HEK293T (cell line): ENCODE data around the gene APOL4.
"Not testable (repeated sequence)": the region's sequence is repeated elsewhere in the genome, so short reads cannot be mapped to it uniquely, and the experiment has no call there.

Experiments used
- CTCF ChIA-PET: fragments of 350-600 bp; formaldehyde crosslinking; extraction: SDS; loops from one replicate; lab custom pipeline; 2021; ENCODE audit warnings: antibody characterized with exemption, inconsistent platforms; lab: Yijun Ruan, JAX
- POLR2A ChIA-PET: fragments of 350-600 bp; formaldehyde crosslinking; extraction: SDS; loops from one replicate; lab custom pipeline; 2020; ENCODE audit warnings: antibody characterized with exemption, inconsistent platforms; lab: Yijun Ruan, JAX
- DNase-seq: peaks from one replicate; pipeline ENCODE4 v3.0.0; 2012; ENCODE audit warnings: mixed read lengths; ENCODE audit errors: extremely low spot score
- ARNT ChIP-seq: fragments of 450-650 bp; IDR thresholded peaks from 2 replicates; pipeline ENCODE4 v1.6.1; 2017; ENCODE audit warnings: mild to moderate bottlenecking
- BHLHE40 ChIP-seq: fragments of 450-650 bp; IDR thresholded peaks from 2 replicates; pipeline ENCODE4 v1.6.1; 2016; ENCODE audit warnings: mild to moderate bottlenecking, moderate library complexity, borderline replicate concordance
- CTBP1 ChIP-seq: fragments of 450-650 bp; IDR thresholded peaks from 2 replicates; pipeline ENCODE4 v1.6.1; 2016; ENCODE audit warnings: borderline replicate concordance
- ELF4 ChIP-seq: fragments of 450-650 bp; IDR thresholded peaks from 2 replicates; pipeline ENCODE4 v1.6.1; 2017; ENCODE audit warnings: antibody characterized with exemption
- FOXA1 ChIP-seq: fragments of 450-650 bp; IDR thresholded peaks from 2 replicates; pipeline ENCODE4 v1.6.1; 2016; ENCODE audit warnings: mild to moderate bottlenecking
- FOXK2 ChIP-seq: fragments of 450-650 bp; IDR thresholded peaks from 2 replicates; pipeline ENCODE4 v1.6.1; 2016; ENCODE audit warnings: mild to moderate bottlenecking
- FOXM1 ChIP-seq: fragments of 450-650 bp; IDR thresholded peaks from 2 replicates; pipeline ENCODE4 v1.6.1; 2017; ENCODE audit warnings: mild to moderate bottlenecking, borderline replicate concordance
- HDGF ChIP-seq: fragments of 450-650 bp; IDR thresholded peaks from 2 replicates; pipeline ENCODE4 v1.6.1; 2017; ENCODE audit warnings: antibody characterized with exemption, borderline replicate concordance
- L3MBTL2 ChIP-seq: fragments of 450-650 bp; conservative IDR thresholded peaks from 2 replicates; pipeline ENCODE4 v1.6.1; 2016; ENCODE audit warnings: mild to moderate bottlenecking
- LEF1 ChIP-seq: fragments of 450-650 bp; IDR thresholded peaks from 2 replicates; pipeline ENCODE4 v1.6.1; 2017; ENCODE audit warnings: mild to moderate bottlenecking, borderline replicate concordance
- NFRKB ChIP-seq: fragments of 450-650 bp; IDR thresholded peaks from 2 replicates; pipeline ENCODE4 v1.6.1; 2016; ENCODE audit warnings: mild to moderate bottlenecking, moderate library complexity
- SP1 ChIP-seq: fragments of 450-650 bp; IDR thresholded peaks from 2 replicates; pipeline ENCODE4 v1.6.1; 2017
- SUZ12 ChIP-seq: fragments of 450-650 bp; IDR thresholded peaks from 2 replicates; pipeline ENCODE4 v1.6.1; 2016; ENCODE audit warnings: mild to moderate bottlenecking
- TARDBP ChIP-seq: fragments of 450-650 bp; IDR thresholded peaks from 2 replicates; pipeline ENCODE4 v1.6.1; 2016
- ZNF384 ChIP-seq: fragments of 450-650 bp; IDR thresholded peaks from 2 replicates; pipeline ENCODE4 v1.6.1; 2016
- TF ChIP-seq, protein P1 (sequence below): fragments of 450-650 bp; IDR thresholded peaks from 2 replicates; pipeline ENCODE4 v1.6.1; 2016

APOL4 gene, protein sequence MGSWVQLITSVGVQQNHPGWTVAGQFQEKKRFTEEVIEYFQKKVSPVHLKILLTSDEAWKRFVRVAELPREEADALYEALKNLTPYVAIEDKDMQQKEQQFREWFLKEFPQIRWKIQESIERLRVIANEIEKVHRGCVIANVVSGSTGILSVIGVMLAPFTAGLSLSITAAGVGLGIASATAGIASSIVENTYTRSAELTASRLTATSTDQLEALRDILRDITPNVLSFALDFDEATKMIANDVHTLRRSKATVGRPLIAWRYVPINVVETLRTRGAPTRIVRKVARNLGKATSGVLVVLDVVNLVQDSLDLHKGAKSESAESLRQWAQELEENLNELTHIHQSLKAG

DNA sequence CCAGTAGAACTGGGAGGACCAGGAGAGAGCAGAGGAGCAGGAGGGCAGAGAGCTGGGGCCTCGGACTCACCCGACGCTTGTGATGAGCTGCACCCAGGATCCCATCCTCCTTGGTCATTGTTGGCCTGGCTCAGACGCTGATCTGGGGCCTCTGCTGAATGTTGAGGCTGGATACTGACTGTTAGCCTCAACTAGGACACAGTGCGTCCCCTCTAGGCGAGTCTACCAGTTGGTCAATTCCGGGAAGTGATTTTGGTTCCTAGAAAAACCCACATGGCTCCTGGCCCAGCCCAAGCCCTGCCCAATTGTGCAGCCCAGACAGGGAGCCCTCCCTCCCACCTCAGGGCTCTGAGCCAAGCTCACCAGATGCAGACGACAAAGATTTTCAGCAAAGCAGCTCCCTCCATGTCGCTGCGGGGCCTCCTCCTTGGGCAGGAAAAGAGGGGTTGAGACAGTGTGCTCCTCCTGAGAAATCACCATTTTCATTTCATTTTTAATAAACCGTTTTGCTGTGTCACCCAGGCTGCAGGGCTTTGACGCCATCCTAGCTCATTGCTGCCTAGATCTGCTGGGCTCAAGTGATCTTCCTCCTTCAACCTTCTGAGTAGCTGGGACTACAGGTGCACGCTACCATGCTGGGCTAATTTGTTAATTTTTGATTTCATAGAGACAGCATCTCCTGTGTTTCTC lies at the start of gene APOL4:
TSS of gene APOL4 (minus strand) at position 180 of the 690 bp plus-strand sequence. CDS start at position 105, 75 bp downstream.
- no peak for DNase-seq
- TF ChIP-seq FOXK2 (no peak), SP1 (no peak), FOXA1 (no peak), L3MBTL2 (no peak), LEF1 (no peak)
- POLR2A ChIA-PET: no interaction called here
- CTCF ChIA-PET: interaction anchor here (1.5 kb wide), 2 partner anchors 38 to 85 kb away, joined by 3 to 5 read pairs; partner anchors contain the start of gene APOL2

DNA sequence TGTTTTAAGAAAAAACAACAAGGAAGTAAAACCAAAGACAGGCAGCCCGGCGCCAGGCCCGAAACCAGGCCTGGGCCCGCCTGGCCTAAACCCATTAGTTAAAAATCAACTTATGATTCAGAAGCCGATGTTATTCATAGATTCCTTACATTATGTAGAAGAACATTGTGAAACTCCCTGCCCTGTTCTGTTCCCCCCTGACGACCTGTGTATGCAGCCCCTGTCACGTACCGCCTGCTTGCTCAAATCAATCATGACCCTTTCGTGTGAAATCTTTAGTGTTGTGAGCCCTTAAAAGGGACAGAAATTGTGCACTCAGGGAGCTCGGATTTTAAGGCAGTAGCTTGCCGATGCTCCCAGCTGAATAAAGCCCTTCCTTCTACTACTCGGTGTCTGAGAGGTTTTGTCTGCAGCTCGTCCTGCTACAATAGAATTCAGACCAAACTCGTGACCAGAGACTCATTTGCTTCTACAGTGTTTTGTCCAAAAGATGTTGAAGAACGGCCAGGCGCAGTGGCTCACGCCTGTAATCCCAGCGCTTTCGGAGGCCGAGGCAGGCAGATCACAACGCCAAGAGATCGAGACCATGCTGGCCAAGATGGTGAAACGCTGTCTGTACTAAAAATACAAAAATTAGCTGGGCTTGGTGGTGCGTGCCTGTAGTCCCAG lies 48.8 kb upstream of the APOL4 start:
- CTCF ChIA-PET: not testable (repeated sequence)
- POLR2A ChIA-PET: interaction anchor here (2.8 kb wide), 1 partner anchor 11 kb away, joined by 13 read pairs; the partner anchor contains the start of gene APOL2

DNA sequence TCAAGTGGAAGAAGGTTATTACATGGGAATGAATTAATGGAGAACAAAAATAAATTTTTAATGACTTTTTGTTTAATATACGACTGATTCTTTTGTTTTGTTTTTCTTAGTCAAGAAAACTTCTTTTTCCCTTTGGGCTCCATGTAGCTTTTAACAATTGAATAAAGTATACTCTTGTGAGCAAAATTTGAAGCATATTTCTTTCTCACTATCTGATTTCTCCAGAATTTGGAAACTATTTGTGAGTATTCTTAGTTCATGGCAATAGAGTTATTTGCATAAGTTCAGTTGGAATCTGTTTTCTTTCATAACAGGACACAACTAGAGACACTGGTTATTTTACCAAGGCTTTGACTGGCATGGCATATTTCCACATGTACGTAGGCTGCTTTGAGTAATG lies 47.6 kb upstream of the APOL4 start:
- ChIA-PET POLR2A (interaction anchor here (2.8 kb wide), 1 partner anchor 9 kb away, joined by 13 read pairs; the partner anchor contains the start of gene APOL2), CTCF (no interaction called here)

More for the DNA sequence above, 48.8 kb upstream of the APOL4 start:
- not testable (repeated sequence) for DNase-seq

DNA sequence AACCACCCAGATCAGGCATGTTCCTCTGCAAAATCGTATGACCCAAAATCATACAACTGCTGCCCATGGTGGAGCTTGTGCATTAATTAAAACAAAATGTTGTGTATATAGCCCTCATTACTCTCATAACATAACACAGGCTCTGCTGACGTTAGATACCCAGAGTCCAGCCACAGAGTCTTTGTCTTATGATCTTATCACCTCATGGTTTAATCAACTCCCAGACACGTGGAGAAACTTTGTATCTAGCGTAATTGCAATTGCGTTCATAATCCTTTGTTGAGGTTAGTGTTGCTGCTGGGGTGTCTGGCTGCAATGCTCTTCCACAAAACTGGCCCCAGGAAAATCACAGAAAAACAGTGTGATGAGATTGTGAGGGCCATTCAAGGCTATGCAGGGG lies 46.3 kb upstream of the APOL4 start:
- POLR2A ChIA-PET: no interaction called here
- TF ChIP-seq SUZ12: no peak
- TF ChIP-seq BHLHE40: no peak
- TF ChIP-seq FOXK2: no peak
- TF ChIP-seq TARDBP: no peak
- no peak for TF ChIP-seq ELF4
- no peak for TF ChIP-seq L3MBTL2
- no peak for TF ChIP-seq CTBP1
- no peak for TF ChIP-seq ARNT
- DNase-seq: no peak
- CTCF ChIA-PET: no interaction called here

More for the DNA sequence above, 47.6 kb upstream of the APOL4 start:
- TF ChIP-seq SUZ12: no peak
- no peak for TF ChIP-seq ZNF384
- no peak for DNase-seq

DNA sequence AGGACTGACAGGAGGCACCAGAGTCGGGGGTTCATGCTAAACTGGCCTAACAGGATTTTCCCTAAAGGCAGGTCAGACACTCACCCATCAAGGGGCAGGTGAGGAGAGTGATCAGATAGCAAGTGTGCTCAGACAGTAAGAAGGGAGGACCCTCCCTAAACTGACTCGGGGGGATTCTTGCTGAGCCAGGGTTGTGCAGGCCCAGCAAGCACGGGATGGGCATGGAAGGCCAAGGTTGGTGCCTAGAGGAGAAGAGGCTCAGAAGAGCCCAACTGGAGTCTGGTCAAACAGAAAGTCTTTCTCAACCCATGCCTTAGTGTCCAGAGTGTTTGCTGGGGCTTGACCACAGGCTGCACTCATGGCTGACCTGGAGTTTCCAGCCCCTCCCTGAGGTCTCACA lies 45.1 kb upstream of the APOL4 start:
- TF ChIP-seq FOXK2: no peak
- no peak for TF ChIP-seq SUZ12
- no peak for TF ChIP-seq ARNT
- no peak for TF ChIP-seq LEF1
- TF ChIP-seq BHLHE40: no peak
- TF ChIP-seq ZNF384: no peak
- no peak for TF ChIP-seq FOXM1
- TF ChIP-seq TARDBP: no peak
- TF ChIP-seq, protein P1, sequence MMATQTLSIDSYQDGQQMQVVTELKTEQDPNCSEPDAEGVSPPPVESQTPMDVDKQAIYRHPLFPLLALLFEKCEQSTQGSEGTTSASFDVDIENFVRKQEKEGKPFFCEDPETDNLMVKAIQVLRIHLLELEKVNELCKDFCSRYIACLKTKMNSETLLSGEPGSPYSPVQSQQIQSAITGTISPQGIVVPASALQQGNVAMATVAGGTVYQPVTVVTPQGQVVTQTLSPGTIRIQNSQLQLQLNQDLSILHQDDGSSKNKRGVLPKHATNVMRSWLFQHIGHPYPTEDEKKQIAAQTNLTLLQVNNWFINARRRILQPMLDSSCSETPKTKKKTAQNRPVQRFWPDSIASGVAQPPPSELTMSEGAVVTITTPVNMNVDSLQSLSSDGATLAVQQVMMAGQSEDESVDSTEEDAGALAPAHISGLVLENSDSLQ: no peak
- TF ChIP-seq L3MBTL2: no peak
- TF ChIP-seq SP1: no peak
- no peak for TF ChIP-seq ELF4
- no peak for TF ChIP-seq CTBP1
- POLR2A ChIA-PET: no interaction called here
- CTCF ChIA-PET: no interaction called here
- DNase-seq: no peak

DNA sequence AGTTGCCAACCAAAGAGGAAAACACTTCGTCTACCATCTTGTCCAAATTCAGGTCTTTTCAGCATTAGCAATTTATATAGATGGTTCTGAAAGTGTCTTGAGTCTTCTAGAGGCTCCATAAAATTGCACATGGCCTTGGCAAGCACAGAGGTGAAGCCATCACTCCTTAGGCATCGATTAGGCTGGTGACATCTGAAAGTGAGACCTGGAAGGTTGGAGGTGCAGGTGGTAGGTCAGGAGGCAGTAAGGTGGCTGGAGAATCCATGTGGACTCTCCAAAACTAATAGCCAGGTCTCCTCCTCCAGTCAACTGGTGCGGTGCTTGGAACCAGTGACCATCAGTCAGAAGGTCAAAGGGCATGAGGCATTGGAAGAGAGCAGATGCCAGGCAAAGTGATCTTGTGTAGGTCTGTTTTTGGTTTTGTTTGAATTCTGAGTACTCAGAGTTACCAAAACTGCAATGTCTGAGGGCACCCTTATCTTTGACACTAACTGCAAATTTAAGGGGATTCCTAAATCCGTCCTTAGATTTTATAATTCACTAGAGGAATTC lies 44.3 kb upstream of the APOL4 start:
- DNase-seq: no peak
- ChIA-PET CTCF (no interaction called here), POLR2A (no interaction called here)
- TF ChIP-seq FOXM1: no peak
- no peak for TF ChIP-seq L3MBTL2
- TF ChIP-seq ZNF384: no peak
- no peak for TF ChIP-seq TARDBP
- TF ChIP-seq CTBP1: no peak
- TF ChIP-seq FOXA1: no peak
- no peak for TF ChIP-seq BHLHE40
- no peak for TF ChIP-seq LEF1
- TF ChIP-seq ARNT: no peak
- TF ChIP-seq NFRKB: no peak
- TF ChIP-seq SUZ12: no peak
- no peak for TF ChIP-seq ELF4
- TF ChIP-seq HDGF: no peak
- TF ChIP-seq, protein P1: no peak
- TF ChIP-seq SP1: no peak
